IPS-18a (cell line): ENCODE measurements around the gene CACNA1D.

ENCODE experiments used
- H3K27ac ChIP-seq: one replicate; pipeline ENCODE4 v1.5.1; 2013; ENCODE audit warnings: low read length
- H3K27me3 ChIP-seq: one replicate; pipeline ENCODE4 v1.6.1; 2013; ENCODE audit warnings: mild to moderate bottlenecking, low read length; ENCODE audit not compliant: control insufficient read depth, insufficient read depth
- H3K36me3 ChIP-seq: one replicate; pipeline ENCODE4 v1.6.1; 2013; ENCODE audit warnings: low read depth, low read length; ENCODE audit not compliant: control insufficient read depth
- H3K4me1 ChIP-seq: one replicate; pipeline ENCODE4 v1.6.1; 2013; ENCODE audit warnings: low read depth, low read length; ENCODE audit not compliant: control insufficient read depth
- H3K4me3 ChIP-seq: one replicate; pipeline ENCODE4 v1.5.1; 2013; ENCODE audit warnings: low read length
- H3K9ac ChIP-seq: one replicate; pipeline ENCODE4 v1.6.1; 2013; ENCODE audit warnings: mild to moderate bottlenecking, low read length, moderate library complexity
- H3K9me3 ChIP-seq: one replicate; pipeline ENCODE4 v1.6.1; 2013; ENCODE audit warnings: low read depth, low read length; ENCODE audit not compliant: control insufficient read depth

The CACNA1D gene

GRCh38 chr3:53859178-53859577, 364.8 kb downstream of the CACNA1D start:
- no peak overlapping the region for H3K4me3 ChIP-seq
- H3K36me3 ChIP-seq = peaks cover 36% of the 10 kb centered on the region

GRCh38 chr3:53860196-53860595, 365.8 kb downstream of the CACNA1D start:
- no peak overlapping the region for H3K27ac ChIP-seq
- H3K9me3 ChIP-seq = no peaks in the 10 kb centered on the region
- H3K36me3 ChIP-seq = peaks cover 45% of the 10 kb centered on the region
- no peaks in the 10 kb centered on the region for H3K27me3 ChIP-seq
- H3K9ac ChIP-seq = no peak overlapping the region
- no peak overlapping the region for H3K4me3 ChIP-seq
- H3K4me1 ChIP-seq = no peaks in the 10 kb centered on the region

More at GRCh38 chr3:53859178-53859577, 364.8 kb downstream of the CACNA1D start:
- Histone ChIP-seq H3K4me1 (no peaks in the 10 kb centered on the region), H3K27ac (no peak overlapping the region), H3K9ac (no peak overlapping the region), H3K27me3 (no peaks in the 10 kb centered on the region), H3K9me3 (no peaks in the 10 kb centered on the region)

- Histone ChIP-seq H3K4me3 (no peak overlapping the region), H3K27me3 (no peaks in the 10 kb centered on the region), H3K9ac (no peak overlapping the region), H3K27ac (no peak overlapping the region), H3K36me3 (peaks cover 61% of the 10 kb centered on the region), H3K9me3 (no peaks in the 10 kb centered on the region), H3K4me1 (no peaks in the 10 kb centered on the region)
These were observed 367.8 kb downstream of the CACNA1D start for GRCh38 chr3:53862241-53862640.

- no peaks in the 10 kb centered on the region for H3K9me3 ChIP-seq
- H3K4me3 ChIP-seq = no peak overlapping the region
- H3K27ac ChIP-seq = no peak overlapping the region
- H3K27me3 ChIP-seq = no peaks in the 10 kb centered on the region
- H3K36me3 ChIP-seq = peaks cover 70% of the 10 kb centered on the region
- no peak overlapping the region for H3K9ac ChIP-seq
- H3K4me1 ChIP-seq = no peaks in the 10 kb centered on the region
These were observed 368.7 kb downstream of the CACNA1D start for GRCh38 chr3:53863145-53863544.
